Kidney epithelial cell (primary cell): ENCODE measurements around the gene ARMC6. TPM values are rescaled to one million over a fixed set of nuclear protein-coding genes. Genes with fewer than 3 reads are reported as not detected.
A peak's percentile ranks its signal among the peaks of the same experiment; 100 is the strongest.

Source experiments
- DNase-seq: peaks from one replicate; pipeline ENCODE4 v3.0.0-alpha.2; 2010; ENCODE audit warnings: low read depth
- H3K27me3 ChIP-seq: 2 replicates; pipeline ENCODE4 v1.6.0; 2011; ENCODE audit warnings: low read length; ENCODE audit not compliant: control insufficient read depth, insufficient read depth
- H3K36me3 ChIP-seq: 2 replicates; pipeline ENCODE4 v1.5.1; 2011; ENCODE audit warnings: low read length; ENCODE audit not compliant: control insufficient read depth, insufficient read depth
- H3K4me3 ChIP-seq: 2 replicates; pipeline ENCODE4 v1.5.1; 2011; ENCODE audit warnings: low read depth, mild to moderate bottlenecking, control low read depth, low read length
- CTCF ChIP-seq: IDR thresholded peaks from 2 replicates; pipeline ENCODE4 v1.5.1; 2011; ENCODE audit warnings: mild to moderate bottlenecking, moderate library complexity, low read length, control low read depth, inconsistent platforms; ENCODE audit not compliant: insufficient read depth, poor library complexity, severe bottlenecking
- total RNA-seq: library from RNA; depleted of rRNA; stranded (reverse); fragments of >200 nt; gene quantifications from 2 replicates; pipeline ENCODE4 v1.2.3, GENCODE V29; 2015

The ARMC6 gene
- total RNA-seq, 1 donor from 2014 or later, result 45.0 TPM

GRCh38 chr19:18990128-18990708 lies 43.2 kb upstream of the ARMC6 start:
- TF ChIP-seq CTCF, result no peak
- H3K4me3 ChIP-seq, result no peak overlapping the region
- no peaks in the 10 kb centered on the region for H3K27me3 ChIP-seq
- DNase-seq, result no peak
- peaks cover 4% of the 10 kb centered on the region for H3K36me3 ChIP-seq

GRCh38 chr19:18991006-18991405 lies 42.4 kb upstream of the ARMC6 start:
- Histone ChIP-seq H3K4me3 (no peak overlapping the region), H3K36me3 (peaks cover 4% of the 10 kb centered on the region), H3K27me3 (no peaks in the 10 kb centered on the region)
- no peak for TF ChIP-seq CTCF
- no peak for DNase-seq

- DNase-seq, result no peak
- H3K36me3 ChIP-seq, result peaks cover 4% of the 10 kb centered on the region
- TF ChIP-seq CTCF, result no peak
- H3K4me3 ChIP-seq, result no peak overlapping the region
- H3K27me3 ChIP-seq, result no peaks in the 10 kb centered on the region
These were observed 41.9 kb upstream of the ARMC6 start for GRCh38 chr19:18991468-18991867.

GRCh38 chr19:18992696-18993095 lies 40.7 kb upstream of the ARMC6 start:
- DNase-seq, result no peak
- H3K4me3 ChIP-seq, result no peak overlapping the region
- no peak for TF ChIP-seq CTCF
- no peaks in the 10 kb centered on the region for H3K27me3 ChIP-seq
- peaks cover 4% of the 10 kb centered on the region for H3K36me3 ChIP-seq

GRCh38 chr19:18993115-18993514 lies 40.3 kb upstream of the ARMC6 start:
- TF ChIP-seq CTCF, result no peak
- Histone ChIP-seq H3K27me3 (no peaks in the 10 kb centered on the region), H3K4me3 (no peak overlapping the region), H3K36me3 (peaks cover 4% of the 10 kb centered on the region)
- DNase-seq, result no peak

- DNase-seq, result peak; percentile 65
- H3K27me3 ChIP-seq, result no peaks in the 10 kb centered on the region
- H3K36me3 ChIP-seq, result peaks cover 4% of the 10 kb centered on the region
- H3K4me3 ChIP-seq, result no peak overlapping the region
- TF ChIP-seq CTCF, result peak; percentile 78
These were observed 37.6 kb upstream of the ARMC6 start for GRCh38 chr19:18995804-18996241.
